NCI-H2107 (cell line): ENCODE data around the gene OR7C1.
"Not testable (repeated sequence)": the region's sequence is repeated elsewhere in the genome, so short reads cannot be mapped to it uniquely, and the experiment has no call there.

Experiments used
- DNase-seq: peaks from one replicate; lab custom pipeline; 2025; lab: John Stamatoyannopoulos, UW

The OR7C1 gene

DNA sequence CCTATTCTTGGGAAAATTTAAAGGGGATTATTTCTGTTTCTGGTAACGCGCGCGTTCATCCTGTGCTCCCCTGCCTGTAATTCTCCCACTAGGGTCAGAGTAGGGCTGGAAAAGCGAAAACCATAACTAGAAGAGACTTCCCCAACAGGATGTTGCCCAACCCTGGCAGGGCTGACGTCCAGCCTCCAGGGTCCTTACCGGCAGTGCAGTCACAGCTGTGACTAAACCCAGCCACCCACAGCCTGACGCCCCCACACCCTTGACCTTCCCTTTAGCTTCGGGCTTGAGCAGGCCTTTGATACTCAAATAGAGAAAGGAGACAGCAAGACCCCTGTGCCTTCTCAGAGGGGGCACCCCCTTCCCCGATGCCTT is 50.3 kb downstream of the OR7C1 start:
- not testable (repeated sequence) for DNase-seq

DNA sequence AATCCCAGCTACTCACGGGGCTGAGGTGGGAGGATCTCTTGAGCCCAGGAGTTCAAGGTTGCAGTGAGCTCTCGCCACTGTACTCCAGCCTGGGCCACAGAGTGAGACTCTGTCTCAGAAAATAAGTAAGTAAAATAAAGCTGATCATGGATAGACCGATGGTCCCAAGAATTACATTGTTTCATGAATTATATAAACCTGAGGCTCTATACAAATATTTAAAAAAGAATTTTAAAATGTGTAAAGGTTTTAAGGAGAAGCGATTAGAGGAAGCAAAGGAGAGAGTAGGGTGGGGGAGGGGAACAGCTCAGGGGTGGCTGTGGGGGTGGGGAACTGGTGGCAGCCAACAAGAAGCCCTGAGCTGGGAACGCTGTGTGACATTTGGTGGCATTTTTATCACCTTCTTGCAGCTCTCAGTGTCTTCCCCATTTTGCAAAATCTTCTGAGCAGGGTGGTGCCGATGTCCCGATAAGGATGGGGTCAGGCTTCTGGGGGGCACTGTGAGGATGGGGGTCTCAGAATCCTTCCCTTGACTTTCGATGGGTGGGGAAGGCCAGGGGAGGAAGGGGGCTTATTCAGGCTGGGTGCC is 51.5 kb downstream of the OR7C1 start:
- DNase-seq, result not testable (repeated sequence)

DNA sequence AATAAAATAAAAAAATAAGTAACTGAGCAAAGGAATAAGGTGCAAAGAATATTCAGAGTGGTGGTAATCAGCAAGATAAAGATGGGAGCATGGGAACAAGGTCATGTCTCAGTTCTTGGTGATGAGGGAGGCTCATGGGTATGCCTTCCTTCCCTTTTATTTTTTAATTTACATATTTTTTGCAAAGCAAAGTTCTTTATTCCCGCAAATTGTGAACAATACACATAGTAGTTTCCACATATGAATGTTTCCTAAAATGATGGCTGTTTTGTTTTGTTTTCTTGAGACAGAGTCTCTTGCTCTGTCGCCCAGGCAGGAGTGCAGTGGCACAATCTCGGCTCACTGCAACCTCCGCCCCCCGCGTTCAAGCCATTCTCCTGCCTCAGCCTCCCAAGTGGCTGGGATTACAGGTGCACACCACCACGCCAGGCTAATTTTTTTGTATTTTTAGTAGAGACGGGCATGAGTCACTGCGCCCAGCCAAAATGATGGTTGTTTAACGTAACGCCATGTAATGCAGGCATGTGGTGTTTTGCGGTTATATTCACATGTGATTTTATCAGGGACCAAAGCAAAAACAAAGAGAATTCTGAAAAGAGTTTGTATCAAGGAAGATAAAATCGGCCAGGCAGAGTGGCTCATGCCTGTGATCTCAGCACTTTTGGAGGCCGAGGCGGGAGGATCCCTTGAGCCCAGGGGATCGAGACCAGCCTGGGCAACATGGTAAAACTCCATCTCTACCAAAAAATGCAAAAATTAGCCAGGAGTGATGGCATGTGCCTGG is 52.2 kb downstream of the OR7C1 start:
- no peak for DNase-seq

DNA sequence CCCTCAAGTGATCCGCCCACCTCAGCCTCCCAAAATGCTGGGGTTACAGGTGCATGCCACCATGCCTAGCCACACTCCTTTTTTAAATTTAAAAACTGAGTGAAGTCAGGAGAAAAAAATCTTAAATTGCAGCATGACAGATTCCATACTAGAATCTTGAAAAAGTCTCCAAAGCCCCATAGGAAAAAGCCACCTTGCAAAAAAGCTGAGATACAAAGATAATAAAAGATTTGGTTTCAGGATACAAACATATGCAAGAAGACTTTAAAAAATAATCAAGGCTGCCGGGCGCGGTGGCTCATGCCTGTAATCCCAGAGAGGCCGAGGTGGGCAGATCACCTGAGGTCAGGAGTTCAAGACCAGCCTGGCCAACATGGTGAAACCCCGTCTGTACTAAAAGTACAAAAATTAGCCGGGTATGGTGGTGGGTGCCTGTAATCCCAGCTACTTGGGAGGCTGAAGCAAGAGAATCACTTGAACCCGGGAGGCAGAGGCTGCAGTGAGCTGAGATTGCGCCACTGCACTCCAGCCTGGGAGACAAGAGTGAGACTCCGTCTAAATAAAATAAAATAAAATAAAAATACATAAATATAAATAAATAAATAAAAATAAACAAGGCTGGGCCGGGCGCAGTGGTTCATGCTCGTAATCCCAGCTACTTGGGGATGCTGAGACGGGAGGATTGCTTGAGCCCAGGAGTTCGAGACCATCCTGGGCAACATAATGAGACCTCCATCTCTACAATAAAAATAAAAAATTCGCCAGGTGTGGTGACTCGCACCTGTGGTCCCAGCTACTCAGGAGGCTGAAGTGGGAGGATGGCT is 53.1 kb downstream of the OR7C1 start:
- DNase-seq, result not testable (repeated sequence)

GRCh38 chr19:14780622-14781225 is 54.3 kb downstream of the OR7C1 start:
- DNase-seq, result not testable (repeated sequence)

DNA sequence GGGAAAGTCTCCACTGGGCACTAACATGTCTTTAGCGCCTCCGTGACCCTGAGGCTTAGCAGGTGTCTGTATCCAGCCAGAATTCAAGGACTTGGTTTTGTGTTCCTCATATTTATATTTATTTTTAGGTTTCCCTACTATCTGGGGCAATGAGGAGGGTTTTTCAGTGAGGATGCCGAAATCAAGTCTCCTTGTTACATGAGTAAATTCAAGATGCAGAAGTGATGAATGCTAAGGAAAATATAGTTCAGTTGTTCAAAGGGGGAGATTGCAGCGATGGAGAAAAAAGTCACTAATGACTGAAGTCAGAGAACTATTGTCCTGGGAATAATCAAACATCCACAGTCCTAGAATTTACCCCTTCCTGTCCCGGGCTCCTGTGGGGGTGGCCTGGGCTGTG is 55.8 kb downstream of the OR7C1 start:
- DNase-seq, result no peak

GRCh38 chr19:14778110-14778845 is 56.7 kb downstream of the OR7C1 start, which contains the start of gene ADGRE2:
ADGRE2 (minus strand) TSS chr19:14778560; CDS start chr19:14776756, 1,804 bp downstream.
- DNase-seq, result not testable (repeated sequence)

DNA sequence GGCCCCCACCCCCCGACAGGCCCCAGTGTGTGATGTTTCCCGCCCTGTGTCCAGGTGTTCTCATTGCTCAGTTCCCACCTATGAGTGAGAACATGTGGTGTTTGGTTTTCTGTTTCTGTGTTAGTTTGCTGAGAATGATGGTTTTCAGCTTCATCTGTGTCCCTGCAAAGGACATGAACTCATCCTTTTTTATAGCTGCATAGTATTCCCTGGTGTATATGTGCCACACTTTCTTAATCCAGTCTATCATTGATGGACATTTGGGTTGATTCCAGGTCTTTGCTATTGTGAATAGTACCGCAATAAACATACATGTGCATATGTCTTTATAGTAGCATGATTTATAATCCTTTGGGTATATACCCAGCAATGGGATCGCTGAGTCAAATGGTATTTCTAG is 57.3 kb downstream of the OR7C1 start:
- not testable (repeated sequence) for DNase-seq

GRCh38 chr19:14775869-14776586 is 59.0 kb downstream of the OR7C1 start:
- DNase-seq, result no peak

GRCh38 chr19:14775326-14775725 is 59.7 kb downstream of the OR7C1 start:
- DNase-seq, result not testable (repeated sequence)

GRCh38 chr19:14774373-14774772 is 60.6 kb downstream of the OR7C1 start:
- no peak for DNase-seq

- not testable (repeated sequence) for DNase-seq
These were observed 61.3 kb downstream of the OR7C1 start for GRCh38 chr19:14773722-14774121.

DNA sequence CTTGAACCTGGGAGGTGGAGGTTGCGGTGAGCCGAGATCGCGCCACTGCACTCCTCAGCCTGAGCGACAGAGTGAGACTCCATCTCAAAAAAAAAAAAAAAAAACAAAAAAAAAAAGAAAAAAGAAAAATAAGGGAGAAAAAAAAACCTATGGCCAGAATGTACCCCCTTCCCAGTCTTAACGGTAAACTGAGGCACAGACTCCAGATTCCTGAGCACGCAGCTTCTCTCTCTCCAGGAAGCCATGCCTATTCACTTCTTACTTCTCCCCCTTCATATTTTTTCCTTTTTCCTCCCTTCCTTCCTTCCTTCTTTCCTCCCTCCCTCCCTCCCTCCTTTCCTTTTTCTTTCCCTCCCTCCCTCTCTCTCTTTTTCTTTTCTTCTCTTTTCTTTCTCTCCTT is 62.0 kb downstream of the OR7C1 start:
- DNase-seq, result no peak

DNA sequence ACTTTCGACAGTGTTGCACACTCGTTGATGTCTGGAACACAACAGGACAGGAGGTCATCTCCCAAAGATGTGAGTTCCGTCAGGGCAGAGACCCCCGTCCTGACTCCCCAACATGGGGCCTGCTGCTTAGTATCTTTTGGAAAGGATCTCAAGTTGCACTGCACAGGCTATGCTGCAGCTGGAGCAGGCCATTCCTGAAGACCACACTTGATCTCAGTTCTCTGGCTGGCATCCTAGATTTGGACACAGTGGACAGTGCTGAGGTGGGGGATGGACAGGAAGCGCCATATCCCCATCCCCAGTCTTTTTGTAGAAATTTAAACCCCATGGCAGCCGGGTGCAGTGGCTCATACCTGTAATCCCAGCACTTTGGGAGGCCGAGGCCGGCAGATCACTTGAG is 62.5 kb downstream of the OR7C1 start:
- DNase-seq, result no peak

DNA sequence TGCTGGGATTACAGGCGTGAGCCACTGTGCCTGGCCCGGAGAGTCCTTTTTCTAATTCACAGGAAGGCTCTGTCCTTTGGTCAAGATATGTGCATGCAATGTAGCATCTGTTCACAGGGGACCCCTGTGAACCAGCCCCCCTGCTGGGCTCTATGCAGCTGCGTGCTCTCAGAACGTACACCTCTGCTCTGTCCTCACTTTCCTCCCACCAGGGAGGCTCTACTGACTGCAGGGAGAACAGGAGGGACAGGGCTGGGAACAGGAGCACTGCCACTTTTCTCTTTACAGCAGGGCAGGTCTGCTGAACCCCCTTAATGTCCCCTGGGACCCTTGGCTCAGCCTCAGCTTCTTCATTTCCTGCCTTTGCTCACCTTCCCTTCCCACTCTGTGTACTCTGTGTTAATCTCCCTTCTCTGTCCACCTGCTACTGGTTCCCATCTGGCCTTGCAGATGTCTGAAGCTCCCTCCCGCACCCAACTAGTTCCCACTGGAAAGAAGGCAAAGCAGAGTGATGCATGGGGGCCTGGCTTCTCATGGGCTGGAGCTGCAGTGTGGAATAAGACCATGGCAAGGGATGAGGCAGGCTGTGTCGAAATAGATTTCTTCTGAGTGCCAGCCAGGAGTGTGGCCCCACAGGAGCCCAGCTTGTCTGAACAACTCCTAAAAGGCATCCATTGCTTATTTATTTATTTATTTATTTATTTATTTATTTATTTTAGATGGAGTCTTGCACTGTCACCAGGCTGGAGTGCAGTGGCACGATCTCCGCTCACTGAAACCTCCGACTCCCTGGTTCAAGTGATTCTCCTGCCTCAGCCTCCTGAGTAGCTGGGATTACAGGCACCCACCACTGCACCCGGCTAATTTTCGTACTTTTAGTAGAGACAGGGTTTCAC is 63.8 kb downstream of the OR7C1 start:
- no peak for DNase-seq

DNA sequence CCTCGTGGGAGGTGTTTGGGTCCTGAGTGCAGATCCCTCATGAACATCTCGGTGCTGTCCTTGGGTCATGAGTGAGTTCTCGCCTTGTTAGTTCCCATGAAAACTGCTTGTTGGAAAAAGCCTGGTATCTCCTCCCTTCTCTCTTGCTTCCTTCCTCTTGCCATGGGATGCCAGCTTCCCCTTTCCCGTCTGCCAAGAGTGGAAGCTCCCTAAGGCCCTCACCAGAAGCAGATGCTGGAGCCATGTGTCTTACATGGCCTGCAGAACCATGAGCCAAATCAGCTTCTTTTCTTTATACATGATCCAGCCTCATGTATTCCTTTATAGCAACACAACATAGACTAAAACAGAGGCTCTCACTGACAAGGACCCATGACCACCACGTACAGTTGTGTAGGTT is 64.8 kb downstream of the OR7C1 start:
- no peak for DNase-seq

- DNase-seq, result no peak
These were observed 65.8 kb downstream of the OR7C1 start for GRCh38 chr19:14769201-14769600.

DNA sequence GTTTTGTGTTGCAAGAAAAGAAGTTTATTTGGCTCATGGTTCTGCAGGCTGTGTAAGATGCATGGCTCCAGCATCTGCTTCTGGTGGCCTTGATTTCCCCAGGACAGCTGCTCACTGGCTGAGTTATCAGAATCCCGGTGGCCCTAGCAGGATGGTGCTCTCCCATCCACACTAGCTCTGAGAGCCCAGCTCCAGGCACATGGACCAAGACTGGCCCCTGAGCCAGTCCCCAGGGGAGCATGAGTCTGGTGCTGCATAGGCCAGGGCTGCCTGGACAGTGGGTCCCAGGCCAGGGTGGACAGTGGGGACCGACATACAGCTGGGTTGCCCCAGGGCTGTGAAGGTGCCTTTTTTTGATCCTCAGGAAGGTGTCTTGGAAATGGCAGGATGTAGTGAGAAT is 67.0 kb downstream of the OR7C1 start:
- no peak for DNase-seq

DNA sequence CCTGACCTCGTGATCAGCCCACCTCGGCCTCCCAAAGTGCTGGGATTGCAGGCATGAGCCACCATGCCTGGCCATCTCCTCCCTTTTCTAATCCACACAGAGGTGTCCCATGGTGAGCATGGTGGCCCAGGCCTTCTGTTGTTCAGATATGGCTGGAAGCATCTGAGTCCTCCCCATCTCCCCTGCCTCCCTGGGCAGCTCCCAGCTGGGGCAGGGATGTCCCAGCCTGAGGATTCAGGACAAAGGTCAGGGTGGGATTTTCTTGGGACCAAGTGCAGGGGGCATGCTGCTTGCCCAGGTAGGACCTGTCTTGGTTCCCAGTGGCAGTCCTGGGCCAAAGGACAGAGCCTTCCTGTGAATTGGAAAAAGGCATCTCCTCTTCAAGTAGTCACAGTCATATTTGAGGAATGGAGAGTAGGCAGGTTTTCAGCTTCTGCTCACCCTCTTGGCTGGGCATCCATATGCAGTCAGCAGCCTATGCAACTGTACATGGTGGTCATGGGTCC is 67.5 kb downstream of the OR7C1 start:
- no peak for DNase-seq

- not testable (repeated sequence) for DNase-seq
These were observed 69.1 kb downstream of the OR7C1 start for GRCh38 chr19:14765841-14766240.
